ENCODE results near the gene TJP2. TPM values are rescaled to one million over a fixed set of nuclear protein-coding genes. Genes with fewer than 3 reads are reported as not detected.

Gene TJP2
- 44.0 TPM for polyA plus RNA-seq (2013, experiment 1 of 2)
- 46.7 TPM for polyA plus RNA-seq (2013, experiment 2 of 2)

DNA sequence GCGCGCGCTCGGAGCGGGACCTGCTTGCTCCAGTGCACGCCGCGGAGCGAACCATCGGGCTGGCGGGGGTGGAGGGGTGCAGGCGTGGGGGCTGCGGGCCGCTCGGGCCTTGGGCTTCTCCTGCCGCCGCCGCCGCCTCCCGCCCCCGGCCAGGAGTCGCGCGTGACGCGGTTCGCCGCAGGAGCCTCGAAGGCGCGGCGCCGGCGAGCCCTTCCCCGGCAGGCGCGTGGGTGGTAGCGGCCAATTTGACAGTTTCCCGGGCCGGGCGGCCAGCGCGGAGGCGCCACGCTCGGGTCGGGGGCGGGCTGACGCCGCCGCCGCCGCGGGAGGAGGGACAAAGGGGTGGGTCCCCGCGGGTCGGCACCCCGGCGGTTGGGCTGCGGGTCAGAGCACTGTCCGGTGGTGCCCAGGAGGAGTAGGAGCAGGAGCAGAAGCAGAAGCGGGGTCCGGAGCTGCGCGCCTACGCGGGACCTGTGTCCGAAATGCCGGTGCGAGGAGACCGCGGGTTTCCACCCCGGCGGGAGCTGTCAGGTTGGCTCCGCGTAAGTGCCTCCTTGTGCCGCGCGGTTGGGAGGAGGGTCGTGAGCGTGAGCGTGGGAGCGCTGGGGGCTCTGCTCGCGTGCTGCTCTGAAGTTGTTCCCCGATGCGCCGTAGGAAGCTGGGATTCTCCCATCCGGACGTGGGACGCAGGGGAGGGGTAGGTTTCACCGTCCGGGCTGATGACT is at the start of gene TJP2:
TSS of gene TJP2 (plus strand) at position 387 of the 725 bp plus-strand sequence. CDS start at position 483, 96 bp downstream.
- Histone ChIP-seq H3K36me3 (ENCODE audit: control insufficient read depth, insufficient read depth, low read length) (no peaks in the 10 kb centered on the region), H3K9me3 (ENCODE audit: control insufficient read depth, low read length) (no peaks in the 10 kb centered on the region), H3K4me3 (ENCODE audit: extremely low read depth, insufficient read depth, low read length, poor library complexity, severe bottlenecking) (peak within 1 kb of the TSS; percentile 66), H3K27ac (ENCODE audit: low read depth, low read length, severe bottlenecking) (peak within 1 kb of the TSS; percentile 65), H3K4me1 (ENCODE audit: control insufficient read depth, insufficient read depth, low read length, poor library complexity, severe bottlenecking) (peaks cover 49% of the 10 kb centered on the region)
- 0% methylated on average over 39 to 71 of the region's 93 CpGs for WGBS, 2 experiments (ENCODE audit: insufficient coverage in 2 of 2)

DNA sequence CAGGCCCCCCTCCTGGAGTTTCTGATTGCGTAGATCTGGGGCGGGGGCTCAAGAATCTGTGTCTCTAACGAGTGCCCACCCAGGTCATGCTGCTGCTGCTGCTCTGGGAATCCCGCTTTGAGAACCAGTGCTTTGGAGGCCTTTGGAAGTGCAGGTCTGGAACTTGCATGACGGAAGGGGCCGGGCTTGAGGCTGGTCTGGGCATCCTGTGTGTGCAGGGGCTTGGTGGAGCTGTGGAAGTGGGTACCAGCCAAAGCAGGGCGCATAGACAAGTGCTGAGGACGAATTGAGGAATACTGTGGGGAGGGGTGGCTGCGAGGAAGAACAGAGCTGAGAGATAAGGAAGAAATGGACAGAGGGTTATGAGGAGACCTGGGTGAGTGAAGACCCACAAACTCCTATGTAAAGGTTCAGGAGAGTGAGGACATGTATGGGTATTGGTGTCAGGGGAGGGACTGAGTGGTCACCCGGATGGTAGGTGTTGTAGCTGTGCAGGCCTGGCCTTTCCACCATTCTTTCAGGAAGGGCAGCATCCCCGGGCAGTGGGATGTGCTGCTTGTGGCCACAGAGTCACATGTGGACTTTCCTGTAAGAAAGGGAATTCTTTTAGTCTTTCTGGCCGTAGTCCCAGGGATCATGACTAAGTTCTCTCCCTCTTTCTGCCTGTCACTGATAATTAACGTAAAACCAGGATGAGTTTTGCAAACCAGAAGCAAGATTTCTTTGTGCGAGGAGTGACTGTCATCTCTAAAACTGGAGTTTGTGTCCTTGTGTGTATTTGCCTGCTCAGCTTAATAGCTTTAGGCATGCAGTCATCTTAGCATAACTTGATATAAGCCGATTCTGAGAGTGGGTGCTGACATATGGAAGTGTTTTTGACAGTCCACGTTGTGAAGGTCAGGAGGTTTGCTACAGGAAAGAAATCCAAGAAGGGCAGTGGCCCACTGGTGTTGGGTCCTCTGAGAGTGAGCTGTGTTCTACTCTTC is 43.3 kb upstream of the TJP2 start:
- Histone ChIP-seq H3K4me3 (ENCODE audit: extremely low read depth, insufficient read depth, low read length, poor library complexity, severe bottlenecking) (no peak overlapping the region), H3K27ac (ENCODE audit: low read depth, low read length, severe bottlenecking) (no peak overlapping the region), H3K9me3 (ENCODE audit: control insufficient read depth, low read length) (no peaks in the 10 kb centered on the region), H3K4me1 (ENCODE audit: control insufficient read depth, insufficient read depth, low read length, poor library complexity, severe bottlenecking) (peaks cover 24% of the 10 kb centered on the region), H3K36me3 (ENCODE audit: control insufficient read depth, insufficient read depth, low read length) (peaks cover 3% of the 10 kb centered on the region)
- WGBS, 2 experiments (ENCODE audit: insufficient coverage in 2 of 2): 81% methylated on average over 15 of the region's 16 CpGs

DNA sequence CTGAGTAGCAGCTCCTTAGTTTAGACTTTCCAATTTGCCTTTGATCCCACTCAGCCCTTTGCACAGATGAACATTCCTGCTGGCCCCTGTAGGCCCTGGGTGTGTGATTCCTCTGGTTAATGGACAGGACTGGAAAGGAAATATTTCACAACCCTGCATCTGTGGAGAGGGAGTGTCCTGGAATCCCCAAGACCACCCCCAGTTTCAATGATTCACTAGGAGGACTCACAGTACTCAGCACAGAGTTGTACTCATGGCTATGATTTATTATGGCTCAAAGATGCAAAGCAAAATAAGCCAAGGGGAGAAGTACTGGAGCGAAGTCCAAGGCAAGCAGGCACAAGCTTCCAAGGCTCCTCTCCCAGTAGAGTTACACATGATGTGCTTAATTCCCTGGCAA is 42.4 kb upstream of the TJP2 start:
- WGBS, 2 experiments (ENCODE audit: insufficient coverage in 2 of 2): 83% methylated on average over 1 of the region's 1 CpG; no CpG with 5 or more reads in 1 of the 2 experiments
- Histone ChIP-seq H3K36me3 (ENCODE audit: control insufficient read depth, insufficient read depth, low read length) (peaks cover 3% of the 10 kb centered on the region), H3K9me3 (ENCODE audit: control insufficient read depth, low read length) (no peaks in the 10 kb centered on the region), H3K4me3 (ENCODE audit: extremely low read depth, insufficient read depth, low read length, poor library complexity, severe bottlenecking) (no peak overlapping the region), H3K4me1 (ENCODE audit: control insufficient read depth, insufficient read depth, low read length, poor library complexity, severe bottlenecking) (peaks cover 24% of the 10 kb centered on the region), H3K27ac (ENCODE audit: low read depth, low read length, severe bottlenecking) (peak overlapping the region; percentile 36)

DNA sequence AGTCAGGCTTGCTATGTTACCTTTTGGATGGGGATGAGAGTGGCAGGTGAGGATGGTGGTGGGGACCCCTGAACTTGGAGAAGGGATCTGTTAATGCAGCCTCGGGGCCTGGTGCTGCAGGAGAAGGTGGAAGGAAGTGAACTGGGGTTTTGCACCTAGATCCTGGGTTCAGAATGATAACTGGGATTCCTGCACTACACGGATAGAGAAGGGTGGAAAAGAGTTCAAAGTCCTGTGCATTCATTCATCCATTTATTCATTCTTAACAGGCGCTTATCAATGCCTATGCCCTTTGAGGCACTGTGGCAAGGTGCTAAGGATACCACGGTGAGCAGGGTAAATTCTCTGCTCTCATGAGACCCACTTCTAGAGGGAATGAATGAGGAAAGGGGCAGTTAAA is 41.7 kb upstream of the TJP2 start:
- Histone ChIP-seq H3K36me3 (ENCODE audit: control insufficient read depth, insufficient read depth, low read length) (peaks cover 3% of the 10 kb centered on the region), H3K4me3 (ENCODE audit: extremely low read depth, insufficient read depth, low read length, poor library complexity, severe bottlenecking) (no peak overlapping the region), H3K9me3 (ENCODE audit: control insufficient read depth, low read length) (no peaks in the 10 kb centered on the region), H3K4me1 (ENCODE audit: control insufficient read depth, insufficient read depth, low read length, poor library complexity, severe bottlenecking) (peaks cover 24% of the 10 kb centered on the region), H3K27ac (ENCODE audit: low read depth, low read length, severe bottlenecking) (no peak overlapping the region)
- WGBS, 2 experiments (ENCODE audit: insufficient coverage in 2 of 2): 96 to 100% methylated on average over 1 to 2 of the region's 4 CpGs

DNA sequence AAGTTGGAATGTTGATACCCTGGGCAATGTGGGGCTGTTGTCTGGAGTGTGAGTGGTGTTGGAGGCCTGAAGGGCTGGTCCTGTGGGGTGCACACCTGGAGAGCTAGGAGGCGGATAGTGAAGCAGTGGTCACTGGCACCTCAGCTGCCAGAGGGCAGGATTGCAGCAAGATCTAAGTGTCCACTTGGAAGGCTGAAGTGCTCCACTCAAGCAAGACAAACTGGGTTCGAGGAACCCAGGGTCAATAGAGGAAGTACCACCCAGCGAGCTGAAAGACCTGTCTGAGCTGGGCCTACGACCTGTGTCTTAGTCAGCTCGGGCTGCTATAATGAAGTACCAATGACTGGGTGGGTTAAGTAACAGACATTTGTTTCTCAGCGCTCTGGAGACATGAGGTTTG is 39.7 kb upstream of the TJP2 start:
- Histone ChIP-seq H3K9me3 (ENCODE audit: control insufficient read depth, low read length) (no peaks in the 10 kb centered on the region), H3K27ac (ENCODE audit: low read depth, low read length, severe bottlenecking) (no peak overlapping the region), H3K36me3 (ENCODE audit: control insufficient read depth, insufficient read depth, low read length) (peaks cover 3% of the 10 kb centered on the region), H3K4me3 (ENCODE audit: extremely low read depth, insufficient read depth, low read length, poor library complexity, severe bottlenecking) (no peak overlapping the region), H3K4me1 (ENCODE audit: control insufficient read depth, insufficient read depth, low read length, poor library complexity, severe bottlenecking) (peaks cover 24% of the 10 kb centered on the region)
- WGBS, 2 experiments (ENCODE audit: insufficient coverage in 2 of 2): 90 to 94% methylated on average over 6 of the region's 6 CpGs

DNA sequence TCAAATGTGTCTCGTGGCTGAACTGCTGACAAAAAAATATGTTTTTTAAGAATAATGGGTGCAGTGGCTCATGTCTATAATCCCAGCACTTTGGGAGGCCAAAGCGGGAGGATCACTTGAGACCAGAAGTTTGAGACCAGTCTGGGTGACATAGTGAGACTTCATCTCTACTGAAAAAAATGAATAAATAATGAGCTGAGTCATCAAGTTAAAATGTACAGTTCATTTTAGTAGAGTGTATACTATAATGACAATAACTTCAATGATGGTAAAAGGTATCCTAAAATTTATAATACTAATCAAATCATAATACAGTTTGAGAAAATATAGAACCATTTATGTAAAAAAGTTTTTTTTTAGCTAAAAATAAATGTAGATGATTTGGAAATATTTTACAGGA is 37.9 kb upstream of the TJP2 start:
- 92 to 94% methylated on average over 2 of the region's 2 CpGs for WGBS, 2 experiments (ENCODE audit: insufficient coverage in 2 of 2)
- no peak overlapping the region for H3K27ac ChIP-seq (ENCODE audit: low read depth, low read length, severe bottlenecking)
- H3K36me3 ChIP-seq (ENCODE audit: control insufficient read depth, insufficient read depth, low read length): peaks cover 3% of the 10 kb centered on the region
- no peaks in the 10 kb centered on the region for H3K9me3 ChIP-seq (ENCODE audit: control insufficient read depth, low read length)
- H3K4me3 ChIP-seq (ENCODE audit: extremely low read depth, insufficient read depth, low read length, poor library complexity, severe bottlenecking): no peak overlapping the region
- H3K4me1 ChIP-seq (ENCODE audit: control insufficient read depth, insufficient read depth, low read length, poor library complexity, severe bottlenecking): peaks cover 10% of the 10 kb centered on the region

DNA sequence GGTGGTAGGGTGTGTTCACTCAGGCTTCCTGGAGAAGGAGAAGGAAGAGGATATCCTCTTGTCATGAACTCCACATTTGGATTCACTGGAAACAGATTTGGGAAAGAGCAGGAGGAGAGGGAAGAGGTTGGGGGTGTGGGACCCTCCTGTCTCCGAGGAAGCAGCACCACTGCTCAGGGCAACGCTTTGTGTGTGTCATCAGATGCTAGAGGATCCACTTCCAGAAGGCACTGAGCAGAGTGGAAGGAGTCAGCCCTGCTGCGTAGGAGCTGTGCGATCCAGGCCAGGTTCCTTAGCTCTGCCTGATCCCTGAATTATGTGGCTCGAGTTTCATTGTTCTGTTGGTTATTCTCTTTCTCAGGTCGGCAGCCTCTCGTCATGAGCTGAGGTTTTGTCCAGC is 37.3 kb upstream of the TJP2 start:
- H3K4me1 ChIP-seq (ENCODE audit: control insufficient read depth, insufficient read depth, low read length, poor library complexity, severe bottlenecking): peaks cover 6% of the 10 kb centered on the region
- WGBS, 2 experiments (ENCODE audit: insufficient coverage in 2 of 2): 88 to 91% methylated on average over 7 of the region's 7 CpGs
- no peaks in the 10 kb centered on the region for H3K9me3 ChIP-seq (ENCODE audit: control insufficient read depth, low read length)
- no peak overlapping the region for H3K4me3 ChIP-seq (ENCODE audit: extremely low read depth, insufficient read depth, low read length, poor library complexity, severe bottlenecking)
- no peak overlapping the region for H3K27ac ChIP-seq (ENCODE audit: low read depth, low read length, severe bottlenecking)
- H3K36me3 ChIP-seq (ENCODE audit: control insufficient read depth, insufficient read depth, low read length): peaks cover 3% of the 10 kb centered on the region

DNA sequence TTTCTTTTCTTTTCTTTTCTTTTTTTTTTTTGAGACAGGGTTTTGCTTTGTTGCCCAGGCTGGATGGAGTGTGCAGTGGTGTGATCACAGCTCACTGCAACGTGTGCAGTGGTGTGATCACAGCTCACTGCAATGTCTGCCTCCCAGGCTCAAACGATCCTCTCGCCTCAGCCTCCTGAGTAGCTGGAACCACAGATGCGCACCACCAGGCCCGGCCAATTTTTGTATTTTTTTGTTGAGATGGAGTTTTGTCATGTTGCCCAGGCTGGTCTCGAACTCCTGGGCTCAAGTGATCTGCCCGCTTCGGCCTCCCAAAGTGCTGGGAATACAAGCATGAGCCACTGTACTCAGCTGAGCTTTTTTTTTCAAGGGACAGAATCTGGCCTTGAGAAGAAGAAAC is 36.8 kb upstream of the TJP2 start:
- Histone ChIP-seq H3K9me3 (ENCODE audit: control insufficient read depth, low read length) (no peaks in the 10 kb centered on the region), H3K4me1 (ENCODE audit: control insufficient read depth, insufficient read depth, low read length, poor library complexity, severe bottlenecking) (peaks cover under 1% of the 10 kb centered on the region), H3K27ac (ENCODE audit: low read depth, low read length, severe bottlenecking) (no peak overlapping the region), H3K4me3 (ENCODE audit: extremely low read depth, insufficient read depth, low read length, poor library complexity, severe bottlenecking) (no peak overlapping the region), H3K36me3 (ENCODE audit: control insufficient read depth, insufficient read depth, low read length) (peaks cover 3% of the 10 kb centered on the region)
- WGBS, 2 experiments (ENCODE audit: insufficient coverage in 2 of 2): 93 to 98% methylated on average over 6 to 8 of the region's 8 CpGs

DNA sequence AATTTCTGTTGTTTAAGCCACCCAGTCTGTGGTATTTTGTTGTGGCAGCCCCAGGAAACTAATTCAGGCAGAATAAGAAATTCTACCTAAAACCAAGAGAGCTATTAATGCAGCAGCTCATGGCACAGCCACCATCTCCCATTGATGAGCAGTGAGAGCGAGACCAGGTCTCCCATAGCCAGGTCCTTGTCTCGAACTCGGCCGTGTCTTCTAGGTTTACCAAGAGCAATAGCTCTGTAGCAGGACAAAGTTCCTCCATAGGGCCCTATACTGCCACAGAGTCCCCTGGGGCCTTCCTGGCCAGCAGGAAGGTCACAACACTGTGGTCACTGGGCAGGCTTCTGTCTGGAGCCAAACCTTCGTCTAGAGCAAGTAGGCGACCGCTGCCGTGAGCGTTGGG is 34.5 kb upstream of the TJP2 start:
- Histone ChIP-seq H3K4me1 (ENCODE audit: control insufficient read depth, insufficient read depth, low read length, poor library complexity, severe bottlenecking) (no peaks in the 10 kb centered on the region), H3K9me3 (ENCODE audit: control insufficient read depth, low read length) (no peaks in the 10 kb centered on the region), H3K4me3 (ENCODE audit: extremely low read depth, insufficient read depth, low read length, poor library complexity, severe bottlenecking) (no peak overlapping the region), H3K27ac (ENCODE audit: low read depth, low read length, severe bottlenecking) (no peak overlapping the region), H3K36me3 (ENCODE audit: control insufficient read depth, insufficient read depth, low read length) (peaks cover under 1% of the 10 kb centered on the region)
- WGBS, 2 experiments (ENCODE audit: insufficient coverage in 2 of 2): 88 to 91% methylated on average over 9 of the region's 9 CpGs

DNA sequence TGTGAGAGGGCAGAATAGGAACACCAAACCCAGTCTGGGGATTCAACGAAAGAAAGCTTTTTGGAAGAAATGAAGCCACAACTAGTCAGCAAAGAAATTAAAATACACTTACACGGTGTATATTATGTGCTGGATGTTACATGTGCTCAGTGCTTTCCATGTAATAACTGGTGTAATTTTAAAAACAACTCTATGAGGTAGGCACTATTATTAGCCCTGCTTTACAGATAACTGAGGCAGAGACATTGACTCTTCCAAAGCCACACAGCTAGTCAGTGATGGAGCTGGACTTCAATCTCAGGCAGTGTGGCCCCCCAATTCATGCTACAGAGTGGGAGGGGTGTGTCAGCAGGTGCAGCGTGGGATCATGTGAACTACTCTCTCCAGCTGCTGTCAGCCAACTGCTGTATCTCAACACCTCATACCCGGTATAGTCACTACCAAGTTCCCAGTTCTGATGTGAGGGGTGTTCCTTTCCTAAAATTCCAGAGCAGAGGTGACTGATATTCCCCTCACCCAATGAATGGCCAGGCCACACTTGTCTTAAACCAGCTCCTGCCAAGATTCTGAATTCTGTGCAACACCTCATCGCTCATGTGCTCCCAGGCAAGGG is 33.8 kb upstream of the TJP2 start:
- no peak overlapping the region for H3K27ac ChIP-seq (ENCODE audit: low read depth, low read length, severe bottlenecking)
- no peaks in the 10 kb centered on the region for H3K9me3 ChIP-seq (ENCODE audit: control insufficient read depth, low read length)
- no peaks in the 10 kb centered on the region for H3K4me1 ChIP-seq (ENCODE audit: control insufficient read depth, insufficient read depth, low read length, poor library complexity, severe bottlenecking)
- no peak overlapping the region for H3K4me3 ChIP-seq (ENCODE audit: extremely low read depth, insufficient read depth, low read length, poor library complexity, severe bottlenecking)
- WGBS, 2 experiments (ENCODE audit: insufficient coverage in 2 of 2): 100% methylated on average over 1 to 2 of the region's 5 CpGs
- no peaks in the 10 kb centered on the region for H3K36me3 ChIP-seq (ENCODE audit: control insufficient read depth, insufficient read depth, low read length)
